CD4-positive, alpha-beta T cell (primary cell): ENCODE measurements around the gene ELF5. TPM values are rescaled to one million over a fixed set of nuclear protein-coding genes. Genes with fewer than 3 reads are reported as not detected.
A peak's percentile ranks its signal among the peaks of the same experiment; 100 is the strongest.

Experiments used
- ATAC-seq: fragments of 200-7000 bp; cut with Tn5 transposase; one replicate; pipeline ENCODE4 v1.10.0; 2022; ENCODE audit warnings: mild to moderate bottlenecking; ENCODE audit not compliant: poor library complexity
- CTCF ChIA-PET: fragments of 350-600 bp; sonication (Branson Sonifier 250); formaldehyde crosslinking; loops from one replicate; lab custom pipeline; 2021; ENCODE audit warnings: antibody characterized with exemption, inconsistent platforms; lab: Charles Lee
- POLR2A ChIA-PET: fragments of 350-600 bp; sonication (Branson Sonifier 250); formaldehyde crosslinking; loops from one replicate; lab custom pipeline; 2021; ENCODE audit warnings: antibody characterized with exemption, inconsistent platforms; lab: Charles Lee
- DNase-seq, 14 experiments: peaks; one replicate each; pipeline ENCODE4 v3.0.0-alpha.2; 2013 to 2020; ENCODE audit warnings: mixed read lengths in 2 of 14
- H3K27ac ChIP-seq, 2 donors: one replicate each; pipeline versions ENCODE4 v1.5.1 to v1.7.0; 2013; ENCODE audit warnings: low read length in 2 of 2, low read depth in 1 of 2, mild to moderate bottlenecking in 1 of 2
- H3K27me3 ChIP-seq, 2 experiments: 1 replicate in 1 of 2; 2 replicates in 1 of 2; pipeline versions ENCODE4 v1.6.1 to v1.7.0; 2013; ENCODE audit warnings: low read length in 2 of 2, control low read depth in 1 of 2, mild to moderate bottlenecking in 1 of 2, moderate library complexity in 1 of 2; ENCODE audit not compliant: insufficient read depth in 2 of 2, control insufficient read depth in 1 of 2
- H3K36me3 ChIP-seq: one replicate; pipeline ENCODE4 v1.6.1; 2013; ENCODE audit warnings: low read length, control low read depth; ENCODE audit not compliant: insufficient read depth
- H3K4me1 ChIP-seq: one replicate; pipeline ENCODE4 v1.6.1; 2013; ENCODE audit warnings: low read length, control low read depth; ENCODE audit not compliant: insufficient read depth
- H3K4me3 ChIP-seq: one replicate; pipeline ENCODE4 v1.5.1; 2013; ENCODE audit warnings: mild to moderate bottlenecking, low read length, moderate library complexity
- H3K9me3 ChIP-seq, 2 experiments: 1 replicate in 1 of 2; 2 replicates in 1 of 2; pipeline versions ENCODE4 v1.6.1 to v1.7.0; 2013; ENCODE audit warnings: low read length in 2 of 2, mild to moderate bottlenecking in 2 of 2, control low read depth in 1 of 2, moderate library complexity in 1 of 2; ENCODE audit not compliant: control insufficient read depth in 1 of 2, insufficient read depth in 1 of 2
- H3K27ac Mint-ChIP-seq: one replicate; pipeline ENCODE4 v1.8.0; 2020; ENCODE audit warnings: mixed read lengths
- H3K27me3 Mint-ChIP-seq: one replicate; pipeline ENCODE4 v1.8.0; 2021; ENCODE audit warnings: mixed read lengths
- H3K36me3 Mint-ChIP-seq: one replicate; pipeline ENCODE4 v1.8.0; 2021; ENCODE audit warnings: low read depth, mixed read lengths
- H3K4me1 Mint-ChIP-seq: one replicate; pipeline ENCODE4 v1.8.0; 2021; ENCODE audit warnings: low read depth, mixed read lengths
- H3K4me3 Mint-ChIP-seq: one replicate; pipeline ENCODE4 v1.8.0; 2020; ENCODE audit warnings: mild to moderate bottlenecking, mixed read lengths
- H3K9me3 Mint-ChIP-seq: one replicate; pipeline ENCODE4 v1.8.0; 2020; ENCODE audit warnings: mixed read lengths
- intact Hi-C, 2 experiments: fragments of 100-400 bp; cut with DNase I in 1 of 2; cut with micrococcal nuclease in 1 of 2; formaldehyde crosslinking; loops; one replicate each; pipeline versions ENCODE4 v1.15.1 to v1.9.0; 2023 to 2025; cut with DNase I, micrococcal nuclease
- total RNA-seq, 174 experiments: library from RNA in 2 of 174; stranded (reverse) in 2 of 174; gene quantifications; one replicate each; pipeline ENCODE4 v1.2.3 and lab custom pipeline; 2021 to 2026
- TF ChIP-seq, protein P1 (sequence below): fragments of 200-600 bp; IDR thresholded peaks from one replicate; pipeline ENCODE4 v1.8.0; 2022; ENCODE audit warnings: antibody characterized with exemption, mild to moderate bottlenecking

Gene ELF5
- total RNA-seq, 2 experiments from 2014 or later = not detected

DNA sequence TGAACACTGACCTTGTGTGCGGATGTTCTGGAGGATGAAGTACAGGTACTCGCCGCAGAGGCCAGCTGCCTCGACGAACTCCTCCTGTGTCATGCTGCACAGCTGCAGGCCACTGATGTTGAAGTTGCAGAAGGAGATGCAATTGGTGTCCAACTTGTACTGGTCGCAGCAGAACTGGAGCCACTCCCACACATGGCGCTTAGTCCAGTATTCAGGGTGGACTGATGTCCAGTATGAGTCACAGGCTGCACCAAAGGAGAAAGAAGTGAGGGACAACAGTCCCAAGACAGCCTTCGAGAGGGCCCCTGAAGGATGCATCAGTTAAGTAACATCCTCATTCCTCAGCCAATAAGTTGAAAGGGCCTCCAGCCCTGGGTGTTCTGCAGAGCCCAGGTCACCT, 20.1 kb downstream of the ELF5 start:
- H3K4me3 ChIP-seq = no peak overlapping the region
- H3K4me1 Mint-ChIP-seq = no peaks in the 10 kb centered on the region
- no peaks in the 10 kb centered on the region for H3K9me3 Mint-ChIP-seq
- H3K36me3 Mint-ChIP-seq = no peaks in the 10 kb centered on the region
- H3K27ac Mint-ChIP-seq = no peak overlapping the region
- H3K36me3 ChIP-seq = no peaks in the 10 kb centered on the region
- no peak for DNase-seq
- peaks cover 5% of the 10 kb centered on the region for H3K27me3 Mint-ChIP-seq
- POLR2A ChIA-PET = no interaction called here
- CTCF ChIA-PET = no interaction called here
- TF ChIP-seq, protein P1, sequence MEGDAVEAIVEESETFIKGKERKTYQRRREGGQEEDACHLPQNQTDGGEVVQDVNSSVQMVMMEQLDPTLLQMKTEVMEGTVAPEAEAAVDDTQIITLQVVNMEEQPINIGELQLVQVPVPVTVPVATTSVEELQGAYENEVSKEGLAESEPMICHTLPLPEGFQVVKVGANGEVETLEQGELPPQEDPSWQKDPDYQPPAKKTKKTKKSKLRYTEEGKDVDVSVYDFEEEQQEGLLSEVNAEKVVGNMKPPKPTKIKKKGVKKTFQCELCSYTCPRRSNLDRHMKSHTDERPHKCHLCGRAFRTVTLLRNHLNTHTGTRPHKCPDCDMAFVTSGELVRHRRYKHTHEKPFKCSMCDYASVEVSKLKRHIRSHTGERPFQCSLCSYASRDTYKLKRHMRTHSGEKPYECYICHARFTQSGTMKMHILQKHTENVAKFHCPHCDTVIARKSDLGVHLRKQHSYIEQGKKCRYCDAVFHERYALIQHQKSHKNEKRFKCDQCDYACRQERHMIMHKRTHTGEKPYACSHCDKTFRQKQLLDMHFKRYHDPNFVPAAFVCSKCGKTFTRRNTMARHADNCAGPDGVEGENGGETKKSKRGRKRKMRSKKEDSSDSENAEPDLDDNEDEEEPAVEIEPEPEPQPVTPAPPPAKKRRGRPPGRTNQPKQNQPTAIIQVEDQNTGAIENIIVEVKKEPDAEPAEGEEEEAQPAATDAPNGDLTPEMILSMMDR = no peak
- H3K27ac ChIP-seq = no peak overlapping the region
- H3K9me3 ChIP-seq = no peaks in the 10 kb centered on the region
- intact Hi-C loops = loop anchor here (2.0 to 5.0 kb wide), 3 partner anchors 131 to 636 kb away; no protein-coding TSS in a partner anchor
- ATAC-seq = no peak
- peaks cover 2 to 3% of the 10 kb centered on the region in 2 experiments for H3K27me3 ChIP-seq
- H3K4me1 ChIP-seq = no peaks in the 10 kb centered on the region
- H3K4me3 Mint-ChIP-seq = no peak overlapping the region

DNA sequence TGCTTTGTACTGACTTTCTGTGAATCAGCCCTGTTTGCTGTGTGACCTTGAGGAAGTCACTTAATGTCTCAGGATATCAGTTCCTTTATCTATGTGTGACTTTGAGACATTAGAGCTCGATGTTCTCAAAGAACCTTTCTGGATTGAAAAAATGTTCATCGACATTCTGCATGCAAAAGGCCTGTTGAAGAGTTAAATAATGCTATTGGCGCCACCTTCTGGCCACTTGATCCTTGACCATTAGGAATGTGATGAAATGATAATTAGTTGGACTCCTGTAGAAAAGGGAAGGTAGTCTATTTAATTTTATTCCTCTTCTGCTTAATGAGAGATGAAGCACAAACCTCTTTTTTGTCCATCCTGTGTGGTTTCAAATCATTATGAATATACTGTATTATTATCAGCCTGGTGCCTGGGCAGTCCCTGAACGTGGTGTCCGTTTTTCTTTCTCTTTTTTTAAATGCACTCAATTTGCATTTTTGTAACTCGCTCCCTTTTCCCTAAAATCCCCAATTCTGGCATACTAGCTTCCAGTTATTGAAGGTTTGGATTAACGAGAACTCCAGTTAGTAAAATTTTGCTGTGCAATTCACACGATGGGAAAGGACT, 20.7 kb downstream of the ELF5 start:
- Mint-ChIP-seq H3K36me3 (no peaks in the 10 kb centered on the region), H3K9me3 (no peaks in the 10 kb centered on the region), H3K27me3 (peaks cover 5% of the 10 kb centered on the region), H3K27ac (no peak overlapping the region), H3K4me3 (no peak overlapping the region), H3K4me1 (no peaks in the 10 kb centered on the region)
- Histone ChIP-seq H3K27ac (no peak overlapping the region), H3K4me3 (no peak overlapping the region), H3K9me3 (no peaks in the 10 kb centered on the region), H3K4me1 (no peaks in the 10 kb centered on the region), H3K27me3 (peaks cover 2 to 3% of the 10 kb centered on the region in 2 experiments), H3K36me3 (no peaks in the 10 kb centered on the region)
- ChIA-PET POLR2A (no interaction called here), CTCF (interaction anchor here (1.0 to 1.3 kb wide), 3 partner anchors 25 to 634 kb away, joined by 3 to 4 read pairs (median 3); no protein-coding TSS in a partner anchor)
- TF ChIP-seq, protein P1 = peak; percentile 71
- no peak for ATAC-seq
- DNase-seq = peak in 12 of 14 experiments; percentile 7 to 64 (median 17)
- intact Hi-C loops = loop anchor here (1.0 to 5.0 kb wide), 4 partner anchors 131 to 685 kb away; no protein-coding TSS in a partner anchor

DNA sequence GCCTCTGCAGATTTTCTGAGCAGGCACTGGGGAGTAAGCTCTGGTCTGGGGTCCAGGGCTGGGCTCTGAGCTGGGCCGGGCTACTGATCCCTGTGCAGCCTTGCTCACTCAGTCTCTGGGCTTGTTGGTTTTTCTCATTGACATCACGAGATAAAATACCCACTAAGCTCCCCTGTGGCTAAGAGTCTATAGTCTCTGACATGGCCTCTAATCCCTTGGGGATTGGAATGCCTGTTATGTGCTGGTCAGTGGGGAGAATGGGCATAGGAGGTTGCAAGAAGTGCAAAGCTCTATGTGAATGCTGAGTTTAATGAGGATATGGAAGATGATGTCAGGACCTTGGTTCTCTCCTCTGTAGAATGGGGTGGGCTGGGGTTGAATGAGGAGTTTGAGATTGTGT, 23.3 kb downstream of the ELF5 start:
- Mint-ChIP-seq H3K27ac (no peak overlapping the region), H3K36me3 (no peaks in the 10 kb centered on the region), H3K4me3 (no peak overlapping the region), H3K9me3 (no peaks in the 10 kb centered on the region), H3K4me1 (no peaks in the 10 kb centered on the region), H3K27me3 (peaks cover 5% of the 10 kb centered on the region)
- H3K4me3 ChIP-seq = no peak overlapping the region
- H3K27ac ChIP-seq = no peak overlapping the region
- DNase-seq (no peak), ATAC-seq (no peak)
- intact Hi-C loops = loop anchor here in 1 of 2 experiments (5.0 kb wide), 2 partner anchors 128 to 633 kb away; no protein-coding TSS in a partner anchor
- H3K27me3 ChIP-seq = peaks cover 0 to 3% of the 10 kb centered on the region in 2 experiments
- ChIA-PET POLR2A (no interaction called here), CTCF (interaction anchor here (1.4 kb wide), 1 partner anchor 23 kb away, joined by 3 read pairs; the partner anchor contains the start of gene ELF5)
- no peaks in the 10 kb centered on the region for H3K4me1 ChIP-seq
- H3K36me3 ChIP-seq = no peaks in the 10 kb centered on the region
- H3K9me3 ChIP-seq = no peaks in the 10 kb centered on the region
- TF ChIP-seq, protein P1 = no peak
